Eye (tissue), 1 donor: Measurements from ENCODE around the gene TERC.
"Not testable (repeated sequence)": the region's sequence is repeated elsewhere in the genome, so short reads cannot be mapped to it uniquely, and the experiment has no call there.

Experiments
- DNase-seq: peaks from one replicate; pipeline ENCODE4 v3.0.0-alpha.2; 2015

The TERC gene

GRCh38 chr3:169771497-169772304, 6.8 kb upstream of the TERC start:
- DNase-seq: peak; percentile 98

- peak; percentile 89 for DNase-seq
Measured at GRCh38 chr3:169769287-169770181, 4.7 kb upstream of the TERC start, which contains the start of gene ACTRT3. TSS of gene ACTRT3 (minus strand) at chr3:169769561. CDS start at chr3:169769520, 41 bp downstream.

- DNase-seq: peak; percentile 81
Measured at GRCh38 chr3:169764312-169764881, 463 bp downstream of the TERC start.

GRCh38 chr3:169760479-169760878, 4.4 kb downstream of the TERC start:
- DNase-seq: no peak

- no peak for DNase-seq
Measured at GRCh38 chr3:169759256-169759655, 5.6 kb downstream of the TERC start.

GRCh38 chr3:169758359-169758994, 6.4 kb downstream of the TERC start:
- DNase-seq: no peak

- no peak for DNase-seq
Measured at GRCh38 chr3:169755488-169755887, 9.4 kb downstream of the TERC start.

- no peak for DNase-seq
Measured at GRCh38 chr3:169754711-169755110, 10.1 kb downstream of the TERC start.

GRCh38 chr3:169751875-169752274, 13.0 kb downstream of the TERC start:
- no peak for DNase-seq

- DNase-seq: no peak
Measured at GRCh38 chr3:169750665-169751064, 14.2 kb downstream of the TERC start.

GRCh38 chr3:169748670-169749069, 16.2 kb downstream of the TERC start:
- DNase-seq: no peak

GRCh38 chr3:169746924-169747323, 17.9 kb downstream of the TERC start:
- no peak for DNase-seq

GRCh38 chr3:169744366-169745054, 20.4 kb downstream of the TERC start:
- peak; percentile 54 for DNase-seq

- no peak for DNase-seq
Measured at GRCh38 chr3:169739067-169739466, 25.8 kb downstream of the TERC start.

GRCh38 chr3:169731857-169732256, 33.0 kb downstream of the TERC start:
- DNase-seq: not testable (repeated sequence)

- DNase-seq: peak; percentile 25
Measured at GRCh38 chr3:169722724-169723123, 42.1 kb downstream of the TERC start.

GRCh38 chr3:169718415-169718814, 46.4 kb downstream of the TERC start:
- DNase-seq: not testable (repeated sequence)
